H9 (cell line): Measurements from ENCODE around the gene TMEM164. TPM values are rescaled to one million over a fixed set of nuclear protein-coding genes. Genes with fewer than 3 reads are reported as not detected.

ENCODE experiments used
- DNase-seq: peaks from one replicate; pipeline ENCODE4 v3.0.0-alpha.2; 2017
- H2AFZ ChIP-seq: one replicate; pipeline ENCODE4 v1.6.1; 2013; ENCODE audit warnings: mild to moderate bottlenecking, low read length, control low read depth, moderate library complexity
- H2AK5ac ChIP-seq: 2 replicates; pipeline ENCODE4 v1.6.1; 2013; ENCODE audit warnings: low read length, control low read depth, mixed read lengths; ENCODE audit not compliant: insufficient read length
- H2BK120ac ChIP-seq: one replicate; pipeline ENCODE4 v1.6.1; 2013; ENCODE audit warnings: low read depth, mild to moderate bottlenecking, low read length, control low read depth, inconsistent platforms; ENCODE audit not compliant: poor library complexity, severe bottlenecking
- H2BK12ac ChIP-seq: 2 replicates; pipeline ENCODE4 v1.6.1; 2013; ENCODE audit warnings: low read length, control low read depth, mixed read lengths, low read depth; ENCODE audit not compliant: insufficient read length
- H2BK15ac ChIP-seq: 2 replicates; pipeline ENCODE4 v1.6.1; 2013; ENCODE audit warnings: low read depth, low read length, control low read depth
- H2BK20ac ChIP-seq: one replicate; pipeline ENCODE4 v1.6.1; 2013; ENCODE audit warnings: low read depth, mild to moderate bottlenecking, low read length, control low read depth, inconsistent platforms; ENCODE audit not compliant: poor library complexity, severe bottlenecking
- H2BK5ac ChIP-seq: 2 replicates; pipeline ENCODE4 v1.6.1; 2013; ENCODE audit warnings: low read length, control low read depth, mixed read lengths; ENCODE audit not compliant: insufficient read length
- H3K14ac ChIP-seq: 2 replicates; pipeline ENCODE4 v1.6.1; 2013; ENCODE audit warnings: low read length, control low read depth; ENCODE audit not compliant: insufficient read depth
- H3K18ac ChIP-seq: 2 replicates; pipeline ENCODE4 v1.6.1; 2013; ENCODE audit warnings: low read depth, mild to moderate bottlenecking, mixed read lengths, low read length, control low read depth; ENCODE audit not compliant: insufficient read length
- H3K23ac ChIP-seq: 2 replicates; pipeline ENCODE4 v1.6.1; 2013; ENCODE audit warnings: low read length, control low read depth, mixed read lengths, low read depth; ENCODE audit not compliant: insufficient read length
- H3K23me2 ChIP-seq: 2 replicates; pipeline ENCODE4 v1.6.1; 2013; ENCODE audit warnings: low read depth, mild to moderate bottlenecking, mixed read lengths, low read length, control low read depth; ENCODE audit not compliant: insufficient read length, poor library complexity, severe bottlenecking
- H3K27ac ChIP-seq: 2 replicates; pipeline ENCODE4 v1.5.1; 2013; ENCODE audit warnings: low read length, control low read depth, mixed read lengths, low read depth; ENCODE audit not compliant: insufficient read length
- H3K27me3 ChIP-seq: 2 replicates; pipeline ENCODE4 v1.6.1; 2013; ENCODE audit warnings: low read length, control low read depth, inconsistent platforms; ENCODE audit not compliant: insufficient read depth
- H3K4ac ChIP-seq: 2 replicates; pipeline ENCODE4 v1.6.1; 2013; ENCODE audit warnings: low read depth, mild to moderate bottlenecking, control low read depth, inconsistent platforms, low read length, moderate library complexity
- H3K4me1 ChIP-seq: 2 replicates; pipeline ENCODE4 v1.6.1; 2013; ENCODE audit warnings: low read length, control low read depth, inconsistent platforms; ENCODE audit not compliant: insufficient read depth
- H3K4me2 ChIP-seq: 2 replicates; pipeline ENCODE4 v1.6.1; 2013; ENCODE audit warnings: low read length, control low read depth, mixed read lengths; ENCODE audit not compliant: insufficient read length, insufficient read depth
- H3K56ac ChIP-seq: 2 replicates; pipeline ENCODE4 v1.6.1; 2013; ENCODE audit warnings: low read depth, mild to moderate bottlenecking, mixed read lengths, low read length, control low read depth; ENCODE audit not compliant: insufficient read length
- H3K79me1 ChIP-seq: 2 replicates; pipeline ENCODE4 v1.6.1; 2013; ENCODE audit warnings: low read depth, mild to moderate bottlenecking, moderate library complexity, low read length, control low read depth, inconsistent platforms; ENCODE audit not compliant: insufficient read depth, poor library complexity, severe bottlenecking
- H3K79me2 ChIP-seq: 2 replicates; pipeline ENCODE4 v1.6.1; 2013; ENCODE audit warnings: low read length, control low read depth, inconsistent platforms; ENCODE audit not compliant: insufficient read depth
- H3K9ac ChIP-seq: 2 replicates; pipeline ENCODE4 v1.6.1; 2013; ENCODE audit warnings: low read length, control low read depth, mixed read lengths; ENCODE audit not compliant: insufficient read length; ENCODE audit errors: extremely low read depth
- H3K9me3 ChIP-seq: one replicate; pipeline ENCODE4 v1.6.1; 2013; ENCODE audit warnings: low read depth, low read length, inconsistent platforms; ENCODE audit not compliant: control insufficient read depth
- H3T11ph ChIP-seq: one replicate; pipeline ENCODE4 v1.6.1; 2013; ENCODE audit warnings: mild to moderate bottlenecking, low read length, control low read depth, inconsistent platforms
- H4K20me1 ChIP-seq: one replicate; pipeline ENCODE4 v1.6.1; 2013; ENCODE audit not compliant: control insufficient read depth, insufficient read length, insufficient read depth
- H4K5ac ChIP-seq: 2 replicates; pipeline ENCODE4 v1.6.1; 2013; ENCODE audit warnings: low read depth, mild to moderate bottlenecking, mixed read lengths, low read length, control low read depth; ENCODE audit not compliant: insufficient read length
- H4K8ac ChIP-seq: replicated peaks from 2 replicates; pipeline ENCODE4 v1.6.1; 2013; ENCODE audit warnings: low read length, control low read depth, mixed read lengths, low read depth; ENCODE audit not compliant: insufficient read length
- H4K91ac ChIP-seq: 2 replicates; pipeline ENCODE4 v1.6.1; 2013; ENCODE audit warnings: low read depth, mild to moderate bottlenecking, moderate library complexity, mixed read lengths, low read length, control low read depth; ENCODE audit not compliant: insufficient read length
- H3K27ac Mint-ChIP-seq, 3 experiments: 2 replicates in 2 of 3; 3 replicates in 1 of 3; pipeline ENCODE4 v1.8.0; 2020 to 2021; ENCODE audit warnings: mixed read lengths in 3 of 3, mild to moderate bottlenecking in 1 of 3, moderate library complexity in 1 of 3
- H3K27me3 Mint-ChIP-seq: 2 replicates; pipeline ENCODE4 v1.8.0; 2021; ENCODE audit warnings: low read depth, mild to moderate bottlenecking, moderate library complexity, mixed read lengths
- H3K36me3 Mint-ChIP-seq, 3 experiments: 2 replicates in 2 of 3; 3 replicates in 1 of 3; pipeline ENCODE4 v1.8.0; 2020 to 2021; ENCODE audit warnings: low read depth in 3 of 3, mixed read lengths in 3 of 3; ENCODE audit not compliant: insufficient read depth in 1 of 3
- H3K4me1 Mint-ChIP-seq, 2 experiments: 2 replicates each; pipeline ENCODE4 v1.8.0; 2020; ENCODE audit warnings: mixed read lengths in 2 of 2
- H3K4me3 Mint-ChIP-seq, 2 experiments: 2 replicates in 1 of 2; 3 replicates in 1 of 2; pipeline ENCODE4 v1.8.0; 2020 to 2021; ENCODE audit warnings: mild to moderate bottlenecking in 2 of 2, mixed read lengths in 2 of 2, moderate library complexity in 1 of 2
- H3K9me3 Mint-ChIP-seq, 2 experiments: 2 replicates in 1 of 2; 3 replicates in 1 of 2; pipeline ENCODE4 v1.8.0; 2020; ENCODE audit warnings: mild to moderate bottlenecking in 2 of 2, mixed read lengths in 2 of 2, moderate library complexity in 1 of 2
- WGBS: extraction: QIAGEN DNeasy Blood & Tissue Kit; methylation state at CpG from one replicate; pipeline ENCODE4 v1.1.7; 2013; ENCODE audit warnings: missing lambda C conversion rate, low lambda C conversion rate, mixed read lengths; ENCODE audit not compliant: insufficient read length; ENCODE audit errors: extremely low coverage; 5-methylcytosine and 5-hydroxymethylcytosine counted together
- total RNA-seq: library from RNA; stranded (reverse); gene quantifications from 2 replicates; pipeline ENCODE4 v1.2.1, GENCODE V29; 2021
- TF ChIP-seq, protein P1 (sequence below): fragments of 200-600 bp; sonication (generic); conservative IDR thresholded peaks from 3 replicates; pipeline ENCODE4 v1.8.0; 2021; ENCODE audit warnings: antibody characterized with exemption, mild to moderate bottlenecking

Gene TMEM164
- total RNA-seq, 1 experiment from 2014 or later: 30.4 TPM

DNA sequence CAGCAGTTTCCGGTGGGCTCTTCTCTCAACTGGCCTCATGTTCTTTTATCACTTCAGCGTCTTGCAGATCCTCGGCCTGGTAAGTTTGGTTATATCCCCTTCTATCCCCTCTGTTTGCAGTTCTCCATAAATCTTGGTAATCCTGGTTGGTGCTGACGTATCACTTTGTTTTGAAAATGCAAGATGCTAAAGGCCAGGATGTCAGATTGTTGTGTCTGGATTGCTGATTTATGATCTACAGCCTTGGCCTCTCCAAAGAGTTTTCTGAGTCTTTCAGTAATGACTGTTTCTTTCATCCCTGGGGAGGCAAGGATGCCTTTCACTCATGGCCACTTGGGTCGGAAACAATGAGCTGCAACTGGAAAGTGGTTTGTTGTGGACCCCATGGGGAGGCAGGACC, 168.5 kb downstream of the TMEM164 start:
- no peak overlapping the region for H3K4ac ChIP-seq
- no peak overlapping the region for H3K23ac ChIP-seq
- Mint-ChIP-seq H3K4me1 (peaks cover 12 to 14% of the 10 kb centered on the region in 2 experiments), H3K36me3 (peaks cover 10 to 25% (median 18%) of the 10 kb centered on the region in 3 experiments), H3K4me3 (no peak overlapping the region), H3K27ac (no peak overlapping the region), H3K27me3 (no peaks in the 10 kb centered on the region), H3K9me3 (no peaks in the 10 kb centered on the region)
- no peak overlapping the region for H2BK5ac ChIP-seq
- H3K18ac ChIP-seq: no peak overlapping the region
- H4K8ac ChIP-seq: no peak overlapping the region
- H3K79me1 ChIP-seq: no peaks in the 10 kb centered on the region
- no peak overlapping the region for H2BK15ac ChIP-seq
- no peaks in the 10 kb centered on the region for H3K9me3 ChIP-seq
- H3K27me3 ChIP-seq: no peaks in the 10 kb centered on the region
- H3K9ac ChIP-seq: no peak overlapping the region
- no peak overlapping the region for H3K14ac ChIP-seq
- H3T11ph ChIP-seq: no peak overlapping the region
- no peak overlapping the region for H2AFZ ChIP-seq
- no peak overlapping the region for H3K27ac ChIP-seq
- H3K4me2 ChIP-seq: no peak overlapping the region
- whole genome bisulfite sequencing: no CpG with 5 or more reads among the region's 5 CpGs
- no peak overlapping the region for H2BK120ac ChIP-seq
- no peak overlapping the region for H3K56ac ChIP-seq
- no peak overlapping the region for H2AK5ac ChIP-seq
- H3K4me1 ChIP-seq: peaks cover 6% of the 10 kb centered on the region; the same call in 1 of the 2 replicates
- H4K20me1 ChIP-seq: no peaks in the 10 kb centered on the region
- no peak overlapping the region for H4K5ac ChIP-seq
- no peak overlapping the region for H2BK12ac ChIP-seq
- no peak overlapping the region for H2BK20ac ChIP-seq
- TF ChIP-seq, protein P1, sequence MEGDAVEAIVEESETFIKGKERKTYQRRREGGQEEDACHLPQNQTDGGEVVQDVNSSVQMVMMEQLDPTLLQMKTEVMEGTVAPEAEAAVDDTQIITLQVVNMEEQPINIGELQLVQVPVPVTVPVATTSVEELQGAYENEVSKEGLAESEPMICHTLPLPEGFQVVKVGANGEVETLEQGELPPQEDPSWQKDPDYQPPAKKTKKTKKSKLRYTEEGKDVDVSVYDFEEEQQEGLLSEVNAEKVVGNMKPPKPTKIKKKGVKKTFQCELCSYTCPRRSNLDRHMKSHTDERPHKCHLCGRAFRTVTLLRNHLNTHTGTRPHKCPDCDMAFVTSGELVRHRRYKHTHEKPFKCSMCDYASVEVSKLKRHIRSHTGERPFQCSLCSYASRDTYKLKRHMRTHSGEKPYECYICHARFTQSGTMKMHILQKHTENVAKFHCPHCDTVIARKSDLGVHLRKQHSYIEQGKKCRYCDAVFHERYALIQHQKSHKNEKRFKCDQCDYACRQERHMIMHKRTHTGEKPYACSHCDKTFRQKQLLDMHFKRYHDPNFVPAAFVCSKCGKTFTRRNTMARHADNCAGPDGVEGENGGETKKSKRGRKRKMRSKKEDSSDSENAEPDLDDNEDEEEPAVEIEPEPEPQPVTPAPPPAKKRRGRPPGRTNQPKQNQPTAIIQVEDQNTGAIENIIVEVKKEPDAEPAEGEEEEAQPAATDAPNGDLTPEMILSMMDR: no peak
- no peaks in the 10 kb centered on the region for H3K79me2 ChIP-seq
- H4K91ac ChIP-seq: no peak overlapping the region
- H3K23me2 ChIP-seq: no peaks in the 10 kb centered on the region
- no peak for DNase-seq
